T-helper 9 cell (primary cell): ENCODE data around the gene CFAP73.

Experiments used
- DNase-seq: peaks from one replicate; pipeline ENCODE4 v3.0.0-alpha.2; 2020

The CFAP73 gene

DNA sequence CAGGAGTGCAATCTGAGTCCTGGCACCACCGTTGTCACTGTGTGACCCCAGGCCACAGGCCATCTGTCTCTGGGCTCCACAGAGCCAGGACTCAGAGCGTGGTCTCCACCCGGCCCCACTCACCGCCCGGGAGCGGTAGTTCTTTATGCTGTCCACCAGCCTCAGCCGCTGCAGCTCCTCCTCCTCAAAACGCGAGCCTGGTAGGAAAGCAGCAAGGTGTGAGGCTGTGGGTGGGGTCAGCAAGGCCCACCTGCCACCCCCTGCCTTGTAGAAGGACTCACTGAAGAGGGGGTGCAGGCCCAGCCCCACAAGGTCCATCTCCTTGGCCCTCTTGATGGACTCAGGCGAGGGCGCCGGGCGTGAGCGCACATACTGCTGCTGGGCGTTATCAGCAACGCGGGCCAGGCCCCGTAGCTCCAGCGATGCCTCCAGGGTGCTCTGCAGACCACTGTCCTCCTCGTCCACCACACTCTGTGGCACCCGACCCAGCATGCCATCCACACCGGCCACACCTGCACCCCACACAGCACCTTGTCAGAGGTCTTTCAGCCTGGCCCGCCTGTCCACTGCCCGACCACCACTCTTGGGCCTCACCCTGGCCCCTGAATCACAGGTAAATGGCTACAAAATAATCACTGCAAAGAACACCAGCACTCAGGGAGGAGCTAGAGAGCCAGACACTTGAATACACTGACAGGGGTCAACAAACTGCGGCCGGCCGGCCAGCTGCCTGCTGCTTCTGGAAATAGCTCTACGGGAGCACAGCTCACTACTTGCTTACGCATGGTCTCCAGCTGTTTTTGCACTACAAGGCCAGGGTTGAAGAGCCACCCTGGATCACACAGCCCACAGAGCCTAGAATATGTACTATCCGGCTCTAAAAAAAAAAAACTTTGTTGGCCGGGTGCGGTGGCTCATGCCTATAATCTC lies 16.3 kb downstream of the CFAP73 start:
- DNase-seq, result no peak

DNA sequence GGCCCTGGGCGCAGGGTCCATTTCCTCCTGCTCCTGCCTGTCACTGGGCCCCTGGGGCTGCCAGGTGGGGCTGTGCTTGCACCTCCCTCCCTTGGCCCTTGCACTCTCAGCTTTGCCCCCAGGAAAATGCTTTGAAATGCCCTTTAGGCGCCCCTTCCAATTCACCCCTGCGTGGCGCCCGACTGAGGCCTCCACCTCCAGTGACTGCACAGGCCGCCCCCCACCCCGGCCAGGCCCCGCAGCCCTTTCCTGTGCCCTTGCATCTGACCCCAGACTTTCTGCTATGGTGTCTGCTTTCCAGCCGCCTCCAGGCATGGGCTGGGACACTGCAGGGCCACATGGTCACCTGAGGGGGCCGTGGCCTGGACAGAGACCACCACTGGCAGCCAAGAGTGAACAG lies 18.3 kb downstream of the CFAP73 start:
- no peak for DNase-seq

DNA sequence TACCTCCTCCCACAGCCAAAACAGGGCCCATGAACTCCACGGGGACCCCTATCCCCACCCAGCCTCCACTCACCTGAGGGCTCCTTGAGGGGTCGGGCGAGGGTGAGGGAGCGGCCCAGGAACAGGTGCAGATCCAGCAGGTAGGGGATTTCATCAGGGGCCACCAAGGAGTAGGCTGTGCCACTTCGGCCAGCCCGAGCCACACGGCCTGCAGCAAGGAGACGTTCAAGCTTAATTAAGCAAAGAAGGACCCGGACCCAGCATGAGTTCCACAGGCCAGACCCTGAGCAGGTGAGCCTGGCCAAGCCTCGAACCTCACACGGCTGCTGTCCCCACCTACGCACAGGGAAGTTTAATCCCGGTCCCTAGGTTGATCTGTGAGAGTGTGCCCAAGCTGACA lies 20.2 kb downstream of the CFAP73 start:
- DNase-seq, result no peak

DNA sequence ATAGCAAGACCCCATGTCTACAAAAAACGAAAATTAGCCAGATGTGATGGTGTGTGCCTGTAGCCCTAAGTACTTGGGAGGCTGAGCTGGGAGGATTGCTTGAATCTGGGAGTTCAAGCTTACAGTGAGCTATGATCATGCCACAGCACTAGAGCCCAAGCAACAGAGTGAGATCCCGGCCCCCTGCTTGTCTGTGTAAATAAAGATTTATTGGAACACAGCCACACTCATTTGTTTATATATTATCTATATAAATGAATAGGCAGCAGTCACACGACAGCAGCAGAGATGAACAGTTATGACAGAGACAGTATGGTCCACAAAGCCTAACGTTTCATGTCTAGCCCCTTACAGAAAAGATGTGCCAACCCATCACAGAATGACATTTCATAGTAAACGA lies 20.9 kb downstream of the CFAP73 start:
- no peak for DNase-seq

DNA sequence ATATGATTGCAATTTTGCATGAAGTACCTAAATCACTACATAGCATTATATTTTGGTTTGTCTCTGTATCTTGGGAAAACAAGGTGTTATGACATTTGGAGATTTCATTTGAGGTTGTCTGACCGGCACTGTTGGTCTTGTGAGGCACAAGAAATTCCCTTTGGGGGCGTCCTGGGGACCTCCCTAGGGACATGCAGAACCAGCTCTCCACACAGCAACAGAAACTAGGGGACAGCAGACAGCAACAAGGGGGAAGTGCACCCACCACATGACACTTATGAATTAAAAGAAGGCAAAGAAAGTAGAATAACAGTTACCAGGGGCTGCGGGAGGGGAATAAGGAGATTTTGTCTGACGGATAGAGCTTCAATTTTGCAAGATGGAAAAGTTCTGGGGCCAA lies 21.4 kb downstream of the CFAP73 start:
- DNase-seq, result no peak

DNA sequence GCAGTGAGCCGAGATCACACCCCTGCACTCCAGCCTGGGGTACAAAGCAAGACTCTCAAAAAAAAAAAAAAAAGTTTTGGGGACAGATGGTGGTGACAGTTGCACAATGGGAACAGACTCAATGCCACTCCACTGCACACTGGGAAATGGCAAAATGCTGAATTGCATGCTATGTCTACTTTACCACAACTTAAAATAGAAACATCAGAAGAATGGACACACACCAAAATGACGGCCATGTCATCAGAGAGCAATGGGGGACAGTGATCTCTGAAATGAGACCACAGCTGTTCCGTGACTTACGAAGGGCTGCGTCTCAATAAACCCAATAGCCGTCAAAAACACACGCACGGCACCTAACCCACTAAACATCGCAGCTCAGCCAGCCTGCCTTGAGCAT lies 22.0 kb downstream of the CFAP73 start:
- no peak for DNase-seq

DNA sequence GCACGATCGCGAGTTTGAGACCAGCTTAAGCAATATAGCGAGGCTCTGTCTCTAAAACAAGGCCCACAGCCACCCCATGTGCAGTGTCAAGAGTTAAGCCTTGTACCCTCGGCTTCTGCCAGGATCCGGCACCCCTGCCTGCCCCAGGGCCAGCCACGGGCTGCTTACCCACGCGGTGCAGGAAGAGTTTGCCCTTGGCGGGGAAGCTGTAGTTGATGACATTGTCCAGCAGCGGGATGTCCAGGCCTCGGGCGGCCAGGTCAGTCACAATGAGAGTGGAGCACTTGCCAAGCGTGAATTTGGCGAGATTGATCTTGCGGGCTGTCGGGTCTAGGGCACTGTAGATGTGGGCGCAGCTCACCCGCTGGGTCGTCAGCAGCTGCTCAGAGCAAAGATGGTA lies 22.7 kb downstream of the CFAP73 start:
- no peak for DNase-seq

DNA sequence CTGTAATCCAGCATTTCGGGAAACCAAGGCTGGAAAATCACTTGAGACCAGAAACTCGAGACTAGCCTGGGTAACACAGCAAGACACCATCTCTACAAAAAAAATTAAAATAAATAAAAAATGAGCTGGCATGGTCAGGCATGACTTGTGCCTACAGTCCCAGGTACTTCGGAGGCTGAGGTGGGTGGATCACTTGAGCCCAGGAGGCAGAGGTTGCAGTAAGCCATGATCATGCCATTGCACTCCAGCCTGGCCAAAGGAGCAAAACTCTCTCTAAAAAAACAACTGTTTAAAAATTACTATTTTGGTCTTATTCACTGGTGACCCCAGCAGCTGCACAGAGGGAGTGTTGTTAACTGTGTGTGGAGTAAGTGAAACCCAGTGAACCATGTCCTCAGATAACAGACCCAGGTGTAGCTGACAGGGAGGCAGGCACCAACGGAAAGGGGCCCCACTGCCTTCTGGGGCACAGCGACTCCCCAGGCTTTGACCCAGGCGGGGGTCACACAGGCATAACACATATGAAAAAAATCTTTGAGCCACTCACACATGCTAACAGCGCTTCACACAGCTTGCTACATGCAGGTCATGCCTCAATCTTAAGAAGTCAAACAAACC lies 23.7 kb downstream of the CFAP73 start:
- DNase-seq, result no peak

DNA sequence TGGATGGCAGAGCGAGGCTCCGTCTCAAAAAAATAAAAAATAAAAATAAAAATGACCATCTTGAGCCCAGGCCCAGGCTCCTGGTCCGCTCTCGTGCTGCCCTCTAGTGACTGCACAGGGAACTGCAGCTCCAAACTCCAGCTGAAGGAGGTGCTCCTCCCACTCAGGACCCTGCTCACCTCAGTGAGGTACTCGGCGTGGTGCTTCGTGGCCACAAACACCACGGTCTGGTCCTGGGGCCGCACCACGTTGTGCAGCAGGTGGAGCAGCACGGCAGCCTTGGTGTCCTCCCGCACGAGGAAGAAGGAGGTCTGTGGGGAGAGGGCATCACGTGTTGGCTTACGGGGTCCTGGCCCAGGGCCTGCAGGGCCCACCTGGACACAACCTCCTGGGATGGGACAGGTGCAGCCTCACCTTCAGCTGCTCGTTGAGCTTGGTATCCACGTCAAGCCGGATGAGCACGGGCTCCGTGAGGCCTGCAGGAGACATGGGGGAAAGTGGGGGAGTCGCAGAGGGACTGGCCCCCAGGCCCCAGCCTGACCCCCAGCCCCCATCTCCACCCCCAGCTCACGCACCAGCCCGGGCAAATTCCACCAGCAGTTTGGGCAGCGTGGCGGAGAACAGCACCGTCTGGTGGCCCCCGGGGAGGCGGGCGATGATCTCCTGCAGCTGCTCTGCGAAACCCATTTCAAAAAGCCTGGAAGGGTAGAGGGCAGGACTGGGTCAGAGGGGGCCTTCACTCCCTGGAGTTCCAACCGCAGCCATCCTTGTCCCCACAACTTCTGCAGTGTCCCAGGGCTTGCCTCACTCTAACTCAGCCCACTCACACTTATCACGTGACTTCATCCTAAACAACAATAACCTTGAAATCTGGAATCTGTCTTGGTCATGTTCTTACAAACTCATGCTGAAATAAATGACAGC lies 25.2 kb downstream of the CFAP73 start:
- DNase-seq, result peak; percentile 80

DNA sequence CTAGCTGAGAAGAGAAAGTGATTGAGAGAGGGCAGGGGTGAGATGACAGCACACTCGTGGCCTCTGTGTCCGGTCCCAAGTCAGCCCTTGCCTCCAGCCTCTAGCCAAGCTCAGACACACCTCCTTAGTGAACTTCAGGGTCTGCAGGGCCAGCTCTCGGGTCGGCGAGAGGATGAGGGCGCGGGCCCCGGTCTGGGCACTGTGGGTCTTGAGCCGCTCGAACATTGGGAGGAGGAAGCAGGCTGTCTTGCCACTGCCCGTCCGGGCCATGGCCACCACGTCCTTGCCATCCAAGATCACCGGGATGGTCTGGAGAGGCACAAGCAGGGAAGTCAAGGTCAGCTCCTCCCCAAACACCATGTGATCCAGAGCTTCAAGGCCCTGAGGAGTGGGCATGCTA lies 29.5 kb downstream of the CFAP73 start:
- DNase-seq, result no peak

DNA sequence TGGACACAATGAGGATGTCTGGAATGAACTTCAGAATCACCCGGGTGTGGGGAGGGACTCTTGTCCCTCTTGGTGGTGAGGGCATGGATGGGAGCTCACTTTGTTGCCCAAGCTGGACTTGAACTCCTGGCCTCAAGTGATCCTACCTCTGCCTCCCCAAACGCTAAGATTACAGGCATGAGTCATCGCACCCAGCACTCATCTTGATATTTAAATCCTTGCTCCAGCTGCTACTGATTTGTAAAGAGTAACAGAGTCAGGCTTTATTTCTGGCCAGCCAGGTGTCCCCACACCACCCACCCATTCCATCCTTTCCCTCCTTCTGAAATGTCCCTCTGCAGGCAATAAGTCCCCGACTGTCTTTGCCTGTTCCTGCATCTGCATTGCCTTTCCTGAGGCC lies 30.8 kb downstream of the CFAP73 start:
- DNase-seq, result no peak

DNA sequence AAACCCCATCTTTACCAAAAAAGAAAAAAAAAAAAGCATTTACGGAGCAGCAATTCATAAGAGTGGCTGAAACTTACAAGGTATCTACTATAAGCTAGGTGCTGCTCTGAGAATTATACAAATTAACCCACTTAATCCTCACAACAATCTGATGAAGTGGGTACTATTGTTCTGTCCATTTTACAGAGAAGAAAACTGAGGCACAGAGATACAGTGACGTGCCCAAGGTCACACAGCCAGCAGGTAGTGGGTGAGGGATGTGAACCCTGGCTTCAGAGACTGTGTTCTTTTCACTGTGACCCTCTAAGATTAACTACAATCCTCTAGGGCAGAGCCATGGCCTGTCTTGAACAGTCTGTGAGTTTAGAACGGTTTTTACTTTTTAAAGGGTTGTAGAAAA lies 32.5 kb downstream of the CFAP73 start:
- no peak for DNase-seq

DNA sequence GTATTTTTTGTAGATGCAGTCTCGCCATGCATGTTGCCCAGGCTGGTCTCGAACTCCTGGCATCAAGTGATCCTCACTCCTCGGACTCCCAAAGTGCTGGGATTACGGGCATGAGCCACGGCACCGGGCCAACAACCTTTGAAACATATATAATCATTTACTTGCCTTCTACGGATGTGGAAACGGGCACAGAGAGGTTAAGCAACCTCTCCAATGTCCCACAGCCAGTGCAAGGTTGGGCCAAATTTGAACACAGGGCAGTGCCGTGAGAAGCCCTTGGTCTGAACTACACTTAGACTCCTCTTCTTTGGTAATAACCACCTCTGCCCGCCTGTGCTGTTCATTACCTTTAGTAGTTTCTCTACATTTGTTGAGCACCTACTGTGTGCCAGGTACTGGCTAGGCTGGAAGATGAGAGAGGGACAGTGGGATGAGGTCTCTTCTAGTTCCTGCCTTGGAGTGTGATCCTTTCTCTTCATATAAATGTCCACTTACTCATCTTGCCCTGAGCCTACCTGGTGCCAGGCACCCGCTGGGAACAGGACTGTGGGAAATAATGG lies 33.6 kb downstream of the CFAP73 start:
- no peak for DNase-seq

DNA sequence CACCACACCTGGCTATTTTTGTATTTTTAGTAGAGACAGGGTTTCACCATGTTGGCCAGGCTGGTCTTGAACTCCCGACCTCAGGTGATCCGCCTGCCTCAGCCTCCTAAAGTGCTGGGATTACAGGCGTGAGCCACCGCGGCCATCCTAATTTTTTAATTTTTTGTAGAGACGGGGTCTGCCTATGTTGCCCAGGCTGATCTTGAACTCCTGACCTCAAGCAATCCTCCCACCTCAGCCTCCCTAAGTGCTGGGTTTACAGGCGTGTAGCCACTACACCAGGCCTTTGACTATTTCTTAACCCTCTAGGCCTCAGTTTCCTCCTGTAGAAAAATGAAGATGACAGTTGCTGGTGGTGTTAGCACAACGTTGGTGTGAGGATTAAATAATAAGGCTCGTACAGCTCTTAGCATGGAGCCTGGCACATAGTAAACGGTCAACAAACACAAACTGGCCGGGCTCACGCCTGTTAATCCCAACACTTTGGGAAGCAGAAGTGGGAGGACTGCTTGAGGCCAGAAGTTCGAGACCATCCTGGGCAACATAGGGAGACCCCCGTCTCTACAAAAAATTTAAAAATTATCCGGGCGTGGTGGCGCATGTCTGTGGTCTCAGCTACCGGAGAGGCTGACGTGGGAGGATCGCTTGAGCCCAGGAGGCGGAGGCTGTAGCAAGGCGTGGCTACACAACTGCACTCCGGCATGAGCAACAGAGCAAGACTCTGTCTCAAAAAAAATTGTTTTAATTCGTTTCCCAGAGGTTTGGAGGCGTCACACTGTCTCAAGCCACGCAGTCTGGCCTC lies 34.8 kb downstream of the CFAP73 start:
- DNase-seq, result no peak

DNA sequence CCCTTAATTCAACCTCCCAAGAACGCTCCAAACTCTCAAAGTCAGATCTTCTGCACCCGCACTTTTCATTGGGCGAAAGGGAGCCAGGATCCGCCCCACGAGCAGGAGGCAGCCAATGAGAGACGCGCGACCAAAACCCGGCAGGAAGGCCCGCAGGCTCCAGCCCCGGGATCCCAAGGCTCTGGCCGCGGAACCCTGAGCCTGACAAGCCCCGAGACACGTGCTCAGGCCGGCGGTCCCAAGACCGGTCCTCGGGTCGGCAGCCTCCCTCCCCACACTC lies 35.3 kb downstream of the CFAP73 start:
- peak; percentile 80 for DNase-seq

DNA sequence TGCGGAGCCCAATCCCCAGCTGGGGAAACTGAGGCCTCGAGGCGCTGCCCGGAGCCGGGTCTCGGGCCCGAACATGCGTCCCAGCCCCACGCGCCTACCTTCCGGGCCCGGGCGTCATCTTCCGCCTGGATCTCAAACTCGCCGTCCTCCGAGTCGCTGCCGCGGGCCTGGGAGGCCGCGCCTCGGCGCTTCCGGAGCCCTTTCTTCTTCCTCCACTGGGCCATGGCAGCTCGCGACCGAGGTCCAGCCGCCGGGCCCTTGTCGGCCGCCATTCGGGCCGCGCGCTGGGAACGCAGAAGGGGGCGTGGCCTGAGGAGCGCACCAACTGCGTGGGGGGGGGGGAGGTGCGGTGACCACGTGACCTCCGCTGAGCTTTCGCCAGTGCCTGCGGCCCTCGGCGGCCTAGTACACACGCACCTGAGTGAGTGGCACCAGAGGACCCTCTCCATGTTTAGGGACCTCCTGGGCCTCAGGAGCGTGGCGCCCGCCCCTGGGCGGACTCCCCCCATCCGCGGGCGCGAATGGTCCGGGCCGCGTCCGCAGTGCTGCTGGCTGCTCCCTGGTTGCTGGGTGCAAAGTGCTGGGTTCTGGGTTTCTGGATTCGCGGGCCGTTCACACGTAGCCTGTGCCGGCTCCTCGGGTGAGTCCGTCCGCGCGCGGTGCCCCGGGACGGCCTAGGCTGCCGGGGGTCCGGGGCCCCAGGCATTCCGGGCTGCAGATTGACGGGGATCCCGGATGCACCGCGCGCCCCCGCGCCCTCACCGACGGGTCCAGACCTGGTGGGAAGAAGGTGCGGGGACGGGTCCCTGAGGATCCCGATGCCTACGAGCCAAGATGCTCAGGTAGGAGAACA lies 35.9 kb downstream of the CFAP73 start, which contains the start of the genes DDX54 and RITA1:
Gene DDX54, minus strand, starts transcription at position 299 of the 853 bp plus-strand sequence. Its CDS starts 27 bp downstream, at position 272.
Gene RITA1, plus strand, starts transcription at position 542 of the 853 bp plus-strand sequence. CDS start 1,026 bp downstream, outside the sequence.
- DNase-seq, result peak; percentile 83

DNA sequence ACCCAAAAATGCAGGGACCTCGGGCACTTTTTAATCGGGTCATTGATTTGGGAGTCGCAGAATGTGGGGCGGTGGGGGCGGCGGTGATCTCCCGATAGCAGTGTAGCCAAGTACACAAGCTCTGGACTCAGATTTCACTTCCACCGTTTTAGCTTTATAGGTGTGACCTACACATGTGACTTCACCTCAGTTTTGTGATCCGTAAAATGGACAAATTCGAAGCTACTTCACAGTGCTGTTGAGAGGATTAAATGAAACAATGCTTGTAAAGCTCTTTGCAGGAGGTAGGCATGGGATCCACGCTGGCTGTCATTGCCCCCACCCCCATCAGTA lies 36.5 kb downstream of the CFAP73 start:
- DNase-seq, result no peak

DNA sequence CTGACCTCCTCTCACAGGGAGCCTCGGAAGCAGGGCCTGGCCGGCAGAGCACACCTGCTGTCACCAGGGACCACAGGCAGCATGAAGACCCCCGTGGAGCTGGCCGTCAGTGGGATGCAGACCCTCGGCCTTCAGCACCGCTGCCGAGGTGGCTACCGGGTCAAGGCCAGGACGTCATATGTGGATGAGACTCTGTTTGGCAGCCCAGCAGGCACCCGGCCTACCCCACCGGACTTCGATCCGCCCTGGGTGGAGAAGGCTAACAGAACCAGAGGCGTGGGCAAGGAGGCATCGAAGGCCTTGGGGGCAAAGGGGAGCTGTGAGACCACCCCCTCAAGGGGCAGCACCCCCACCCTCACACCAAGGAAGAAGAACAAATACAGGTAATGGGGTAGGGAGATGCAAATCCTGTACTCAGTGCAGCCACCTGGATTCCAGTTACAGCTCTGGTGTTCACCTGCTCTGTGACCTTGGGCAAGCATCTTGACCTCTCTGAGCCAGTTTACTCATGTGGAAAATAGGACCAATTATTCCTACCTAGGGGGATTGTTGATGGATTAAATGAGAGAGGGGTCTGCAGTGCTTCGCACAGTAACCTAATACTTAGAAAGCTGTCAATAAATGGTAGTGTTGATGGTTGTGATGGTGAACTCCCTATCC lies 37.3 kb downstream of the CFAP73 start:
- DNase-seq, result no peak

DNA sequence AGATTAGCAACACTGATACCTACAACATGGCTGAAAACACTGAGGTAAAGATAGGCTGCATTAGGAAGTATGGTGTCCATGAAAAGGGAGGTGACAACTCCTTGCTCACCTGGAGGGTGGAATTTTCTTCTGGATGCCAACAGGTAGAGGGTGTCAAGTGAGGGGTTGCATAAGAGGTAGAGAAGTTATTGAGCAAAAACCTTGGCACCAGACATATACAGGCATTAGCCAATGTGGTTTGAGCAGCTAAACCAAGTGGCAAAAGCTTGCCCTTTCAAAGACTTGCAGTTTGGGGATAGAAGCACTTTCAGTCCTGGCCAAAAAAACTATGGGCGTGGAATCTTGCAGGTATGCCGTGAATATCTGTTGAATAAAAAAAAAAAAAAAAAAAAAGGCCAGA lies 39.8 kb downstream of the CFAP73 start:
- no peak for DNase-seq

DNA sequence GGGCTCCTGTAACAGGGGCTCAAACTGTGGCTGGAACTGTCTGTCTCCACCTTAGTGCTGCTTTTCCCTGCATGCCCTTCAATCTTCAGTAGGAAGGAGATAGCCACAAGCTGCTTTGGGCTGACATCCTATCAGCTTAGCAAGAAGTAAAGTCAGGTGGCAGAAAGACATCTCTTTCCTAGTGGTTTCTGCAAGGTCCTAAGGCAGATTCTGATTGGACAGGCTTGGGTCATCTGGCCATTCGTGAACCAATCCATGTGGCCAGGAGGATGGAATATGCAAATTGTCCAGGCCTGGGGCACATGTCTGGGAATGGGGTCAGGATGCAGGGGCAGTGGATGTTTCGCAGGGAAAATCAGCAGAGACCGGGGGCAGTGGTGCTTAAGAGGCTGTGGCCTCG lies 41.2 kb downstream of the CFAP73 start:
- no peak for DNase-seq

DNA sequence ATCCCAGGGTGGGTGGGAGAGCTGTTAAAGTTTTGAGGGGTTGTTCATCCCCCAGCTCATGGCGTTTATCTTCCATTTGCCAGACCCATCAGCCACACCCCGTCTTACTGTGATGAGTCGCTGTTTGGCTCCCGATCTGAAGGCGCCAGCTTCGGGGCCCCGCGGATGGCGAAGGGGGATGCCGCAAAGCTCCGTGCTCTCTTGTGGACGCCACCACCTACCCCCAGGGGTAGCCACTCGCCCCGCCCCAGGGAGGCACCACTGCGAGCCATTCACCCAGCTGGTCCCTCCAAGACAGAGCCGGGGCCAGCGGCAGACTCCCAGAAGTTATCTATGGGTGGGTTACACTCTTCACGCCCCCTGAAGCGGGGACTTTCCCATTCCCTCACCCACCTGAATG lies 41.7 kb downstream of the CFAP73 start:
- no peak for DNase-seq
